SK-N-SH (cell line): ENCODE data around the gene TRAPPC2L. TPM values are rescaled to one million over a fixed set of nuclear protein-coding genes. Genes with fewer than 3 reads are reported as not detected.

Experiments
- CTCF ChIA-PET: fragments of 300-600, 350-600 bp; formaldehyde crosslinking; extraction: SDS; loops from one replicate; lab custom pipeline; 2021; lab: Yijun Ruan, JAX
- POLR2A ChIA-PET: fragments of 350-600 bp; sonication (Branson Sonifier 250); formaldehyde crosslinking; extraction: SDS; loops from one replicate; lab custom pipeline; 2020; ENCODE audit warnings: antibody characterized with exemption, inconsistent platforms; lab: Yijun Ruan, JAX
- DNase-seq: peaks from one replicate; pipeline ENCODE4 v3.0.0; 2012
- H2AFZ ChIP-seq: fragments of 200-600 bp; sonication (generic); 2 replicates; pipeline ENCODE4 v1.8.1; 2016; ENCODE audit warnings: antibody characterized with exemption, mild to moderate bottlenecking, low read depth
- H3F3A ChIP-seq: fragments of 200-600 bp; sonication (generic); replicated peaks from 2 replicates; pipeline ENCODE3; 2016; ENCODE audit warnings: antibody characterized with exemption, mild to moderate bottlenecking; ENCODE audit not compliant: insufficient read depth
- H3K27ac ChIP-seq, 2 experiments: fragments of 200-500 bp in 1 of 2; fragments of 200-600 bp in 1 of 2; sonication (Bioruptor generic) in 1 of 2; sonication (generic), shearing (Covaris generic) in 1 of 2; 2 replicates each; pipeline versions ENCODE4 v1.5.1 to v1.6.1; 2014 to 2016; ENCODE audit warnings: low read depth in 2 of 2, inconsistent platforms in 1 of 2, low read length in 1 of 2, mild to moderate bottlenecking in 1 of 2, mixed read lengths in 1 of 2
- H3K27me3 ChIP-seq: fragments of 200-600 bp; sonication (generic), shearing (Covaris generic); 2 replicates; pipeline ENCODE4 v1.6.1; 2016; ENCODE audit warnings: mixed run types; ENCODE audit not compliant: insufficient read depth
- H3K36me3 ChIP-seq, 2 experiments: fragments of 200-500 bp in 1 of 2; fragments of 200-600 bp in 1 of 2; sonication (Bioruptor generic) in 1 of 2; sonication (generic) in 1 of 2; replicated peaks in 1 of 2; 2 replicates each; pipeline versions ENCODE3 to v1.5.1; 2014 to 2016; ENCODE audit warnings: low read length in 1 of 2, mild to moderate bottlenecking in 1 of 2; ENCODE audit not compliant: insufficient read depth in 2 of 2, control insufficient read depth in 1 of 2
- H3K4me1 ChIP-seq, 2 experiments: fragments of 200-500 bp in 1 of 2; fragments of 200-600 bp in 1 of 2; sonication (Bioruptor generic) in 1 of 2; sonication (generic), shearing (Covaris generic) in 1 of 2; 2 replicates each; pipeline versions ENCODE4 v1.5.1 to v1.6.1; 2014 to 2016; ENCODE audit warnings: low read depth in 1 of 2, low read length in 1 of 2, mixed run types in 1 of 2; ENCODE audit not compliant: insufficient read depth in 2 of 2, control insufficient read depth in 1 of 2
- H3K4me2 ChIP-seq: fragments of 200-600 bp; sonication (generic), shearing (Covaris generic); 2 replicates; pipeline ENCODE4 v1.6.1; 2017; ENCODE audit warnings: mixed run types
- H3K4me3 ChIP-seq, 2 experiments: fragments of 200-500 bp in 1 of 2; fragments of 200-600 bp in 1 of 2; sonication (Bioruptor generic) in 1 of 2; sonication (generic), shearing (Covaris generic) in 1 of 2; 2 replicates each; pipeline versions ENCODE4 v1.5.1 to v1.8.1; 2014 to 2016; ENCODE audit warnings: low read depth in 2 of 2, inconsistent platforms in 1 of 2, low read length in 1 of 2, mild to moderate bottlenecking in 1 of 2, mixed read lengths in 1 of 2, moderate library complexity in 1 of 2
- H3K79me2 ChIP-seq: fragments of 200-600 bp; sonication (generic); 2 replicates; pipeline ENCODE4 v1.8.1; 2017; ENCODE audit warnings: mild to moderate bottlenecking; ENCODE audit not compliant: insufficient read depth
- H3K9ac ChIP-seq: fragments of 200-600 bp; sonication (generic); 2 replicates; pipeline ENCODE4 v1.6.1; 2017; ENCODE audit warnings: mixed run types
- H3K9me2 ChIP-seq: fragments of 200-600 bp; sonication (generic); 2 replicates; pipeline ENCODE4 v1.6.1; 2017; ENCODE audit warnings: mixed run types
- H3K9me3 ChIP-seq: fragments of 200-600 bp; sonication (generic); 2 replicates; pipeline ENCODE4 v1.6.1; 2017; ENCODE audit warnings: mixed run types, mild to moderate bottlenecking, moderate library complexity
- H4K20me1 ChIP-seq: fragments of 200-600 bp; sonication (generic); 2 replicates; pipeline ENCODE4 v1.6.1; 2017; ENCODE audit warnings: mild to moderate bottlenecking, mixed run types; ENCODE audit not compliant: insufficient read depth
- CTCF ChIP-seq: fragments of 200-600 bp; sonication (generic); IDR thresholded peaks from 2 replicates; pipeline ENCODE4 v1.6.1; 2017; ENCODE audit warnings: antibody characterized with exemption, mild to moderate bottlenecking, moderate library complexity
- EP300 ChIP-seq, 2 experiments: IDR thresholded peaks; 2 replicates each; pipeline versions ENCODE4 v1.4.0 to v1.6.1; 2012; ENCODE audit warnings: borderline replicate concordance in 1 of 2, low read depth in 1 of 2, low read length in 1 of 2
- EZH2phosphoT487 ChIP-seq: fragments of 200-600 bp; sonication (generic); IDR thresholded peaks from 2 replicates; pipeline ENCODE4 v1.6.1; 2017; ENCODE audit warnings: low read depth, mixed run types, mild to moderate bottlenecking, antibody characterized with exemption, moderate library complexity, borderline replicate concordance
- FOXJ3 ChIP-seq: sonication (generic); formaldehyde crosslinking; IDR thresholded peaks from 2 replicates; pipeline ENCODE4 v1.5.1; 2020; ENCODE audit warnings: mild to moderate bottlenecking, missing genetic modification reagents
- IRF3 ChIP-seq: fragments of 150-350 bp; IDR thresholded peaks from 2 replicates; pipeline ENCODE4 v1.6.1; 2016; ENCODE audit warnings: mild to moderate bottlenecking, low read depth, low read length
- MAX ChIP-seq: IDR thresholded peaks from 2 replicates; pipeline ENCODE4 v1.4.0; 2012; ENCODE audit warnings: low read depth
- MEF2A ChIP-seq: IDR thresholded peaks from 2 replicates; pipeline ENCODE4 v1.4.0; 2012; ENCODE audit warnings: low read depth, borderline replicate concordance
- NFIC ChIP-seq: IDR thresholded peaks from 2 replicates; pipeline ENCODE4 v1.4.0; 2012; ENCODE audit warnings: borderline replicate concordance
- POLR2AphosphoS5 ChIP-seq: IDR thresholded peaks from 2 replicates; pipeline ENCODE4 v1.6.1; 2012; ENCODE audit warnings: low read depth, low read length
- RCOR1 ChIP-seq: fragments of 150-350 bp; IDR thresholded peaks from 2 replicates; pipeline ENCODE4 v1.6.1; 2017; ENCODE audit warnings: antibody characterized with exemption, low read length
- RFX5 ChIP-seq: IDR thresholded peaks from 2 replicates; pipeline ENCODE4 v1.6.1; 2012; ENCODE audit warnings: mild to moderate bottlenecking, improper control_type of control experiment, low read length
- SIN3A ChIP-seq: IDR thresholded peaks from 2 replicates; pipeline ENCODE4 v1.6.1; 2012; ENCODE audit warnings: low read depth, mild to moderate bottlenecking, low read length, moderate library complexity, borderline replicate concordance
- SMC3 ChIP-seq: IDR thresholded peaks from 2 replicates; pipeline ENCODE4 v1.6.1; 2012; ENCODE audit warnings: low read depth, low read length, improper control_type of control experiment
- USF1 ChIP-seq: IDR thresholded peaks from 2 replicates; pipeline ENCODE4 v1.4.0; 2012; ENCODE audit warnings: low read depth, borderline replicate concordance
- USF2 ChIP-seq: fragments of 150-350 bp; IDR thresholded peaks from 2 replicates; pipeline ENCODE4 v1.6.1; 2017; ENCODE audit warnings: antibody characterized with exemption, low read length, low read depth, borderline replicate concordance
- WGBS: methylation state at CpG from one replicate; pipeline ENCODE4 v1.1.6; 2017; ENCODE audit warnings: low lambda C conversion rate; 5-methylcytosine and 5-hydroxymethylcytosine counted together
- polyA plus RNA-seq, 3 experiments: library from polyadenylated mRNA; depleted of rRNA; stranded (reverse); fragments of >200 nt; gene quantifications; 2 replicates each; pipeline ENCODE4 v1.2.3, GENCODE V29; 2012

The TRAPPC2L gene
- polyA plus RNA-seq, 1 of the 3 experiments (the other 2 are of a cell fraction): 73.9 TPM

GRCh38 chr16:88839026-88839529, 17.8 kb upstream of the TRAPPC2L start:
- TF ChIP-seq SIN3A (no peak), RFX5 (no peak), CTCF (no peak), USF2 (no peak), MAX (no peak), MEF2A (no peak), SMC3 (no peak), RCOR1 (no peak), EZH2phosphoT487 (no peak), EP300 (IDR thresholded peaks at IDR 0.05; ENCODE audit: borderline replicate concordance in 1 of 2, low read depth in 1 of 2, low read length in 1 of 2) (no peak), POLR2AphosphoS5 (no peak), FOXJ3 (CRISPR knock-in tag) (no peak), IRF3 (no peak), USF1 (no peak), NFIC (no peak)
- H3F3A ChIP-seq: no peaks in the 10 kb centered on the region
- H3K79me2 ChIP-seq: no peaks in the 10 kb centered on the region
- 96% methylated on average over 34 of the region's 39 CpGs for WGBS
- no peaks in the 10 kb centered on the region for H3K4me1 ChIP-seq
- peak; percentile 52 for DNase-seq
- no peak overlapping the region for H3K4me2 ChIP-seq
- no peaks in the 10 kb centered on the region for H3K9me3 ChIP-seq
- H3K9ac ChIP-seq: no peak overlapping the region
- no peak overlapping the region for H3K4me3 ChIP-seq
- H3K9me2 ChIP-seq: no peaks in the 10 kb centered on the region
- no peak overlapping the region for H2AFZ ChIP-seq
- peaks cover 0 to 24% of the 10 kb centered on the region in 2 experiments for H3K36me3 ChIP-seq
- H4K20me1 ChIP-seq: no peaks in the 10 kb centered on the region
- H3K27me3 ChIP-seq: no peaks in the 10 kb centered on the region
- no peak overlapping the region for H3K27ac ChIP-seq
- ChIA-PET CTCF (interaction anchor here (0.8 to 1.7 kb wide), 3 partner anchors 18 to 22 kb away, joined by 3 to 5 read pairs (median 4); no protein-coding TSS in a partner anchor), POLR2A (no interaction called here)
